Measurements from ENCODE around the gene CD22. TPM values are rescaled to one million over a fixed set of nuclear protein-coding genes. Genes with fewer than 3 reads are reported as not detected.
"Not testable (repeated sequence)": the region's sequence is repeated elsewhere in the genome, so short reads cannot be mapped to it uniquely, and the experiment has no call there.

The CD22 gene
- total and polyA plus RNA-seq, 2 donors (not counting 1 experiment from before 2014, with no cell fraction given) = 692 to 1,437 TPM

- Histone ChIP-seq H4K20me1 (ENCODE audit: control insufficient read depth, insufficient read depth, low read length, poor library complexity, severe bottlenecking) (no peaks in the 10 kb centered on the region), H3K79me2 (ENCODE audit: control insufficient read depth, insufficient read depth, low read length) (no peaks in the 10 kb centered on the region), H3K4me3 (ENCODE audit: control extremely low read depth in 1 of 5, extremely low read depth in 1 of 5, insufficient read depth in 1 of 5, low read depth in 2 of 5, low read length in 4 of 5) (no peak overlapping the region), H3K36me3 (replicated peaks in 1 of 2; ENCODE audit: control extremely low read depth in 1 of 2, control insufficient read depth in 1 of 2, extremely low read depth in 1 of 2, insufficient read depth in 2 of 2, low read length in 1 of 2) (no peaks in the 10 kb centered on the region), H3K27ac (ENCODE audit: low read length in 2 of 2) (no peak overlapping the region), H3K9ac (ENCODE audit: low read length) (no peak overlapping the region), H2AFZ (ENCODE audit: insufficient read depth, low read depth, low read length, poor library complexity, severe bottlenecking) (no peak overlapping the region), H3K4me2 (replicated peaks; ENCODE audit: low read depth, low read length, poor library complexity, severe bottlenecking) (no peak overlapping the region), H3K27me3 (replicated peaks in 1 of 4; ENCODE audit: control extremely low read depth in 1 of 4, control insufficient read depth in 3 of 4, insufficient read depth in 4 of 4, low read length in 3 of 4) (peaks cover 0 to 2% (median 0%) of the 10 kb centered on the region in 4 experiments), H3K9me3 (ENCODE audit: control extremely low read depth in 1 of 3, control insufficient read depth in 2 of 3, insufficient read depth in 1 of 3, low read length in 2 of 3) (peaks cover 0 to 4% (median 1%) of the 10 kb centered on the region in 3 donors), H3K4me1 (ENCODE audit: control insufficient read depth in 2 of 2, insufficient read depth in 2 of 2, low read length in 2 of 2) (peaks cover 13 to 14% of the 10 kb centered on the region in 2 donors)
- ATAC-seq (ENCODE audit: low read depth) (no peak), DNase-seq (no peak)
- Mint-ChIP-seq H3K27ac (no peak overlapping the region), H3K27me3 (peaks cover 13% of the 10 kb centered on the region), H3K9me3 (ENCODE audit: insufficient read depth) (no peaks in the 10 kb centered on the region), H3K4me1 (peaks cover 18% of the 10 kb centered on the region), H3K4me3 (no peak overlapping the region)
- TF ChIP-seq CTCF (IDR thresholded peaks at IDR 0.05) (no peak), EZH2 (IDR thresholded peaks at IDR 0.05; ENCODE audit: borderline replicate concordance, insufficient read depth, low read depth, low read length, poor library complexity, severe bottlenecking) (no peak)
- no CpG with 5 or more reads among the region's 3 CpGs for WGBS (ENCODE audit: insufficient coverage)
- POLR2A ChIA-PET = interaction anchor here (0.6 kb wide), 1 partner anchor 99 kb away, joined by 3 read pairs; no protein-coding TSS in a partner anchor
- CTCF ChIA-PET = interaction anchor here (0.5 to 2.0 kb wide), 7 partner anchors 26 to 306 kb away, joined by 3 to 5 read pairs (median 4); no protein-coding TSS in a partner anchor
- intact Hi-C loops (cut with micrococcal nuclease) = no loop called here
These were observed 49.4 kb downstream of the CD22 start for GRCh38 chr19:35378356-35378755.

GRCh38 chr19:35379545-35379944 lies 50.6 kb downstream of the CD22 start:
- H3K27ac ChIP-seq (ENCODE audit: low read length in 2 of 2); H3K9ac ChIP-seq (ENCODE audit: low read length); H3K27ac Mint-ChIP-seq; intact Hi-C loops (cut with micrococcal nuclease); DNase-seq; H3K36me3 ChIP-seq (replicated peaks in 1 of 2; ENCODE audit: control extremely low read depth in 1 of 2, control insufficient read depth in 1 of 2, extremely low read depth in 1 of 2, insufficient read depth in 2 of 2, low read length in 1 of 2); H3K4me3 Mint-ChIP-seq; H3K9me3 ChIP-seq (ENCODE audit: control extremely low read depth in 1 of 3, control insufficient read depth in 2 of 3, insufficient read depth in 1 of 3, low read length in 2 of 3); H3K4me3 ChIP-seq (ENCODE audit: control extremely low read depth in 1 of 5, extremely low read depth in 1 of 5, insufficient read depth in 1 of 5, low read depth in 2 of 5, low read length in 4 of 5); H3K9me3 Mint-ChIP-seq (ENCODE audit: insufficient read depth); H2AFZ ChIP-seq (ENCODE audit: insufficient read depth, low read depth, low read length, poor library complexity, severe bottlenecking); H3K27me3 ChIP-seq (replicated peaks in 1 of 4; ENCODE audit: control extremely low read depth in 1 of 4, control insufficient read depth in 3 of 4, insufficient read depth in 4 of 4, low read length in 3 of 4); POLR2A ChIA-PET; H3K4me2 ChIP-seq (replicated peaks; ENCODE audit: low read depth, low read length, poor library complexity, severe bottlenecking); ATAC-seq (ENCODE audit: low read depth); H3K79me2 ChIP-seq (ENCODE audit: control insufficient read depth, insufficient read depth, low read length); H4K20me1 ChIP-seq (ENCODE audit: control insufficient read depth, insufficient read depth, low read length, poor library complexity, severe bottlenecking): not testable (repeated sequence)
- H3K4me1 ChIP-seq (ENCODE audit: control insufficient read depth in 2 of 2, insufficient read depth in 2 of 2, low read length in 2 of 2) = peaks cover 13 to 14% of the 10 kb centered on the region in 2 donors
- H3K4me1 Mint-ChIP-seq = peaks cover 18% of the 10 kb centered on the region
- CTCF ChIA-PET = interaction anchor here (1.3 kb wide), 1 partner anchor 124 kb away, joined by 4 read pairs; no protein-coding TSS in a partner anchor
- WGBS (ENCODE audit: insufficient coverage) = 89% methylated on average over 3 of the region's 5 CpGs
- peaks cover 13% of the 10 kb centered on the region for H3K27me3 Mint-ChIP-seq
